SK-N-SH (cell line): Measurements from ENCODE around the gene DPRX. TPM values are rescaled to one million over a fixed set of nuclear protein-coding genes. Genes with fewer than 3 reads are reported as not detected.

Experiments used
- CTCF ChIA-PET: fragments of 300-600, 350-600 bp; formaldehyde crosslinking; extraction: SDS; loops from one replicate; lab custom pipeline; 2021; lab: Yijun Ruan, JAX
- POLR2A ChIA-PET: fragments of 350-600 bp; sonication (Branson Sonifier 250); formaldehyde crosslinking; extraction: SDS; loops from one replicate; lab custom pipeline; 2020; ENCODE audit warnings: antibody characterized with exemption, inconsistent platforms; lab: Yijun Ruan, JAX
- DNase-seq: peaks from one replicate; pipeline ENCODE4 v3.0.0; 2012
- H2AFZ ChIP-seq: fragments of 200-600 bp; sonication (generic); 2 replicates; pipeline ENCODE4 v1.8.1; 2016; ENCODE audit warnings: antibody characterized with exemption, mild to moderate bottlenecking, low read depth
- H3F3A ChIP-seq: fragments of 200-600 bp; sonication (generic); replicated peaks from 2 replicates; pipeline ENCODE3; 2016; ENCODE audit warnings: antibody characterized with exemption, mild to moderate bottlenecking; ENCODE audit not compliant: insufficient read depth
- H3K27ac ChIP-seq, 2 experiments: fragments of 200-500 bp in 1 of 2; fragments of 200-600 bp in 1 of 2; sonication (Bioruptor generic) in 1 of 2; sonication (generic), shearing (Covaris generic) in 1 of 2; 2 replicates each; pipeline versions ENCODE4 v1.5.1 to v1.6.1; 2014 to 2016; ENCODE audit warnings: low read depth in 2 of 2, inconsistent platforms in 1 of 2, low read length in 1 of 2, mild to moderate bottlenecking in 1 of 2, mixed read lengths in 1 of 2
- H3K27me3 ChIP-seq: fragments of 200-600 bp; sonication (generic), shearing (Covaris generic); 2 replicates; pipeline ENCODE4 v1.6.1; 2016; ENCODE audit warnings: mixed run types; ENCODE audit not compliant: insufficient read depth
- H3K36me3 ChIP-seq, 2 experiments: fragments of 200-500 bp in 1 of 2; fragments of 200-600 bp in 1 of 2; sonication (Bioruptor generic) in 1 of 2; sonication (generic) in 1 of 2; replicated peaks in 1 of 2; 2 replicates each; pipeline versions ENCODE3 to v1.5.1; 2014 to 2016; ENCODE audit warnings: low read length in 1 of 2, mild to moderate bottlenecking in 1 of 2; ENCODE audit not compliant: insufficient read depth in 2 of 2, control insufficient read depth in 1 of 2
- H3K4me1 ChIP-seq, 2 experiments: fragments of 200-500 bp in 1 of 2; fragments of 200-600 bp in 1 of 2; sonication (Bioruptor generic) in 1 of 2; sonication (generic), shearing (Covaris generic) in 1 of 2; 2 replicates each; pipeline versions ENCODE4 v1.5.1 to v1.6.1; 2014 to 2016; ENCODE audit warnings: low read depth in 1 of 2, low read length in 1 of 2, mixed run types in 1 of 2; ENCODE audit not compliant: insufficient read depth in 2 of 2, control insufficient read depth in 1 of 2
- H3K4me2 ChIP-seq: fragments of 200-600 bp; sonication (generic), shearing (Covaris generic); 2 replicates; pipeline ENCODE4 v1.6.1; 2017; ENCODE audit warnings: mixed run types
- H3K4me3 ChIP-seq, 2 experiments: fragments of 200-500 bp in 1 of 2; fragments of 200-600 bp in 1 of 2; sonication (Bioruptor generic) in 1 of 2; sonication (generic), shearing (Covaris generic) in 1 of 2; 2 replicates each; pipeline versions ENCODE4 v1.5.1 to v1.8.1; 2014 to 2016; ENCODE audit warnings: low read depth in 2 of 2, inconsistent platforms in 1 of 2, low read length in 1 of 2, mild to moderate bottlenecking in 1 of 2, mixed read lengths in 1 of 2, moderate library complexity in 1 of 2
- H3K79me2 ChIP-seq: fragments of 200-600 bp; sonication (generic); 2 replicates; pipeline ENCODE4 v1.8.1; 2017; ENCODE audit warnings: mild to moderate bottlenecking; ENCODE audit not compliant: insufficient read depth
- H3K9ac ChIP-seq: fragments of 200-600 bp; sonication (generic); 2 replicates; pipeline ENCODE4 v1.6.1; 2017; ENCODE audit warnings: mixed run types
- H3K9me2 ChIP-seq: fragments of 200-600 bp; sonication (generic); 2 replicates; pipeline ENCODE4 v1.6.1; 2017; ENCODE audit warnings: mixed run types
- H3K9me3 ChIP-seq: fragments of 200-600 bp; sonication (generic); 2 replicates; pipeline ENCODE4 v1.6.1; 2017; ENCODE audit warnings: mixed run types, mild to moderate bottlenecking, moderate library complexity
- H4K20me1 ChIP-seq: fragments of 200-600 bp; sonication (generic); 2 replicates; pipeline ENCODE4 v1.6.1; 2017; ENCODE audit warnings: mild to moderate bottlenecking, mixed run types; ENCODE audit not compliant: insufficient read depth
- CHD2 ChIP-seq: fragments of 150-350 bp; IDR thresholded peaks from 2 replicates; pipeline ENCODE4 v1.6.1; 2018; ENCODE audit warnings: low read length; ENCODE audit not compliant: partially characterized antibody
- ELF1 ChIP-seq: IDR thresholded peaks from 2 replicates; pipeline ENCODE4 v1.4.0; 2012
- FOXJ3 ChIP-seq: sonication (generic); formaldehyde crosslinking; IDR thresholded peaks from 2 replicates; pipeline ENCODE4 v1.5.1; 2020; ENCODE audit warnings: mild to moderate bottlenecking, missing genetic modification reagents
- FOXM1 ChIP-seq: IDR thresholded peaks from 2 replicates; pipeline ENCODE4 v1.4.0; 2012; ENCODE audit warnings: low read depth, mild to moderate bottlenecking
- GABPA ChIP-seq: IDR thresholded peaks from 2 replicates; pipeline ENCODE4 v1.4.0; 2012; ENCODE audit warnings: low read depth, mild to moderate bottlenecking
- JUND ChIP-seq: IDR thresholded peaks from 2 replicates; pipeline ENCODE4 v1.4.0; 2012
- MEF2A ChIP-seq: IDR thresholded peaks from 2 replicates; pipeline ENCODE4 v1.4.0; 2012; ENCODE audit warnings: low read depth, borderline replicate concordance
- MXI1 ChIP-seq: IDR thresholded peaks from 2 replicates; pipeline ENCODE4 v1.6.1; 2012; ENCODE audit warnings: mild to moderate bottlenecking, low read depth, low read length, improper control_type of control experiment
- RAD21 ChIP-seq: IDR thresholded peaks from 2 replicates; pipeline ENCODE4 v1.6.1; 2012; ENCODE audit warnings: mild to moderate bottlenecking, low read length
- RCOR1 ChIP-seq: fragments of 150-350 bp; IDR thresholded peaks from 2 replicates; pipeline ENCODE4 v1.6.1; 2017; ENCODE audit warnings: antibody characterized with exemption, low read length
- RFX5 ChIP-seq: IDR thresholded peaks from 2 replicates; pipeline ENCODE4 v1.6.1; 2012; ENCODE audit warnings: mild to moderate bottlenecking, improper control_type of control experiment, low read length
- RXRA ChIP-seq: IDR thresholded peaks from 2 replicates; pipeline ENCODE4 v1.4.0; 2012; ENCODE audit warnings: low read depth, mild to moderate bottlenecking, borderline replicate concordance
- SMC3 ChIP-seq: IDR thresholded peaks from 2 replicates; pipeline ENCODE4 v1.6.1; 2012; ENCODE audit warnings: low read depth, low read length, improper control_type of control experiment
- TAF1 ChIP-seq: IDR thresholded peaks from 2 replicates; pipeline ENCODE4 v1.6.1; 2012; ENCODE audit warnings: low read depth, mild to moderate bottlenecking, low read length, moderate library complexity, borderline replicate concordance
- TCF12 ChIP-seq: IDR thresholded peaks from 2 replicates; pipeline ENCODE4 v1.4.0; 2012
- WGBS: methylation state at CpG from one replicate; pipeline ENCODE4 v1.1.6; 2017; ENCODE audit warnings: low lambda C conversion rate; 5-methylcytosine and 5-hydroxymethylcytosine counted together
- polyA plus RNA-seq, 3 experiments: library from polyadenylated mRNA; depleted of rRNA; stranded (reverse); fragments of >200 nt; gene quantifications; 2 replicates each; pipeline ENCODE4 v1.2.3, GENCODE V29; 2012
- TF ChIP-seq, protein P1 (sequence below): fragments of 150-350 bp; IDR thresholded peaks from 2 replicates; pipeline ENCODE4 v1.6.1; 2016; ENCODE audit warnings: mild to moderate bottlenecking, low read depth, low read length
- TF ChIP-seq, protein P2 (sequence below): fragments of 200-600 bp; sonication (generic); IDR thresholded peaks from 2 replicates; pipeline ENCODE4 v1.6.1; 2017; ENCODE audit warnings: antibody characterized with exemption, mild to moderate bottlenecking, moderate library complexity
- TF ChIP-seq, protein P3 (sequence below): IDR thresholded peaks from 2 replicates; pipeline ENCODE4 v1.4.0; 2012; ENCODE audit warnings: low read depth, borderline replicate concordance
- TF ChIP-seq, protein P4 (sequence below): IDR thresholded peaks from 2 replicates; pipeline ENCODE4 v1.6.1; 2012; ENCODE audit warnings: mild to moderate bottlenecking, low read depth, low read length, moderate library complexity
- TF ChIP-seq, protein P5 (sequence below): IDR thresholded peaks from 2 replicates; pipeline ENCODE4 v1.4.0; 2012; ENCODE audit warnings: low read depth

The DPRX gene
- polyA plus RNA-seq, 1 of the 3 experiments (the other 2 are of a cell fraction) = not detected

DNA sequence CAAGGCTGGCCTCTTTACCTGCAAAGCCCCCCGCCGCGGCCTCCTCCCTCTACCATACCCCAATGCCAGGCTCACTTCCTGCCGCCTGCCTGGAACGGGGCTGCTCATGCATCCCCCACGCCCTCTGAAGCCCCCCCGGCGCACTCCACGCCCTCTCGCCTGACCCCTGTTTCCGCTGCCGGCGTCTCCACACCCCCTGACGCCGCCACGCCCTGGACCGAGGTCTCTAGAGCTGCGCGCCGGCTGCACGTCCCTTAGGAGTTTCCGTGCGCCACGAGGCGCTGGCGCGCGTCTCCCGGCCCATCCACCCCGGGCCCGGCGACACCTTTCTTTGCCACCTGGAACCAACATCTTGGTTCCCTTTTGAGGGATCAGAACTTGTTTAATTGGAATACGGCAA lies 16.0 kb downstream of the DPRX start:
- POLR2A ChIA-PET = no interaction called here
- no peaks in the 10 kb centered on the region for H3K9me2 ChIP-seq
- 86% methylated on average over 33 of the region's 33 CpGs for WGBS
- no peak overlapping the region for H3K4me3 ChIP-seq
- no peaks in the 10 kb centered on the region for H3K79me2 ChIP-seq
- CTCF ChIA-PET = no interaction called here
- no peaks in the 10 kb centered on the region for H3K4me1 ChIP-seq
- no peaks in the 10 kb centered on the region for H3F3A ChIP-seq
- no peaks in the 10 kb centered on the region for H4K20me1 ChIP-seq
- H3K27ac ChIP-seq = no peak overlapping the region
- no peak overlapping the region for H3K4me2 ChIP-seq
- peaks cover 10% of the 10 kb centered on the region; the same call in 1 of the 2 replicates for H3K27me3 ChIP-seq
- TF ChIP-seq MXI1 (no peak), MEF2A (no peak), JUND (no peak), RXRA (no peak), CHD2 (no peak), SMC3 (no peak), TAF1 (no peak), GABPA (no peak), RFX5 (no peak), FOXJ3 (CRISPR knock-in tag) (no peak), RAD21 (no peak), RCOR1 (no peak), TCF12 (no peak), ELF1 (no peak), FOXM1 (no peak)
- TF ChIP-seq, protein P1, sequence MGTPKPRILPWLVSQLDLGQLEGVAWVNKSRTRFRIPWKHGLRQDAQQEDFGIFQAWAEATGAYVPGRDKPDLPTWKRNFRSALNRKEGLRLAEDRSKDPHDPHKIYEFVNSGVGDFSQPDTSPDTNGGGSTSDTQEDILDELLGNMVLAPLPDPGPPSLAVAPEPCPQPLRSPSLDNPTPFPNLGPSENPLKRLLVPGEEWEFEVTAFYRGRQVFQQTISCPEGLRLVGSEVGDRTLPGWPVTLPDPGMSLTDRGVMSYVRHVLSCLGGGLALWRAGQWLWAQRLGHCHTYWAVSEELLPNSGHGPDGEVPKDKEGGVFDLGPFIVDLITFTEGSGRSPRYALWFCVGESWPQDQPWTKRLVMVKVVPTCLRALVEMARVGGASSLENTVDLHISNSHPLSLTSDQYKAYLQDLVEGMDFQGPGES = no peak
- TF ChIP-seq, protein P2, sequence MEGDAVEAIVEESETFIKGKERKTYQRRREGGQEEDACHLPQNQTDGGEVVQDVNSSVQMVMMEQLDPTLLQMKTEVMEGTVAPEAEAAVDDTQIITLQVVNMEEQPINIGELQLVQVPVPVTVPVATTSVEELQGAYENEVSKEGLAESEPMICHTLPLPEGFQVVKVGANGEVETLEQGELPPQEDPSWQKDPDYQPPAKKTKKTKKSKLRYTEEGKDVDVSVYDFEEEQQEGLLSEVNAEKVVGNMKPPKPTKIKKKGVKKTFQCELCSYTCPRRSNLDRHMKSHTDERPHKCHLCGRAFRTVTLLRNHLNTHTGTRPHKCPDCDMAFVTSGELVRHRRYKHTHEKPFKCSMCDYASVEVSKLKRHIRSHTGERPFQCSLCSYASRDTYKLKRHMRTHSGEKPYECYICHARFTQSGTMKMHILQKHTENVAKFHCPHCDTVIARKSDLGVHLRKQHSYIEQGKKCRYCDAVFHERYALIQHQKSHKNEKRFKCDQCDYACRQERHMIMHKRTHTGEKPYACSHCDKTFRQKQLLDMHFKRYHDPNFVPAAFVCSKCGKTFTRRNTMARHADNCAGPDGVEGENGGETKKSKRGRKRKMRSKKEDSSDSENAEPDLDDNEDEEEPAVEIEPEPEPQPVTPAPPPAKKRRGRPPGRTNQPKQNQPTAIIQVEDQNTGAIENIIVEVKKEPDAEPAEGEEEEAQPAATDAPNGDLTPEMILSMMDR = no peak
- TF ChIP-seq, protein P3, sequence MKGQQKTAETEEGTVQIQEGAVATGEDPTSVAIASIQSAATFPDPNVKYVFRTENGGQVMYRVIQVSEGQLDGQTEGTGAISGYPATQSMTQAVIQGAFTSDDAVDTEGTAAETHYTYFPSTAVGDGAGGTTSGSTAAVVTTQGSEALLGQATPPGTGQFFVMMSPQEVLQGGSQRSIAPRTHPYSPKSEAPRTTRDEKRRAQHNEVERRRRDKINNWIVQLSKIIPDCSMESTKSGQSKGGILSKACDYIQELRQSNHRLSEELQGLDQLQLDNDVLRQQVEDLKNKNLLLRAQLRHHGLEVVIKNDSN = no peak
- TF ChIP-seq, protein P4, sequence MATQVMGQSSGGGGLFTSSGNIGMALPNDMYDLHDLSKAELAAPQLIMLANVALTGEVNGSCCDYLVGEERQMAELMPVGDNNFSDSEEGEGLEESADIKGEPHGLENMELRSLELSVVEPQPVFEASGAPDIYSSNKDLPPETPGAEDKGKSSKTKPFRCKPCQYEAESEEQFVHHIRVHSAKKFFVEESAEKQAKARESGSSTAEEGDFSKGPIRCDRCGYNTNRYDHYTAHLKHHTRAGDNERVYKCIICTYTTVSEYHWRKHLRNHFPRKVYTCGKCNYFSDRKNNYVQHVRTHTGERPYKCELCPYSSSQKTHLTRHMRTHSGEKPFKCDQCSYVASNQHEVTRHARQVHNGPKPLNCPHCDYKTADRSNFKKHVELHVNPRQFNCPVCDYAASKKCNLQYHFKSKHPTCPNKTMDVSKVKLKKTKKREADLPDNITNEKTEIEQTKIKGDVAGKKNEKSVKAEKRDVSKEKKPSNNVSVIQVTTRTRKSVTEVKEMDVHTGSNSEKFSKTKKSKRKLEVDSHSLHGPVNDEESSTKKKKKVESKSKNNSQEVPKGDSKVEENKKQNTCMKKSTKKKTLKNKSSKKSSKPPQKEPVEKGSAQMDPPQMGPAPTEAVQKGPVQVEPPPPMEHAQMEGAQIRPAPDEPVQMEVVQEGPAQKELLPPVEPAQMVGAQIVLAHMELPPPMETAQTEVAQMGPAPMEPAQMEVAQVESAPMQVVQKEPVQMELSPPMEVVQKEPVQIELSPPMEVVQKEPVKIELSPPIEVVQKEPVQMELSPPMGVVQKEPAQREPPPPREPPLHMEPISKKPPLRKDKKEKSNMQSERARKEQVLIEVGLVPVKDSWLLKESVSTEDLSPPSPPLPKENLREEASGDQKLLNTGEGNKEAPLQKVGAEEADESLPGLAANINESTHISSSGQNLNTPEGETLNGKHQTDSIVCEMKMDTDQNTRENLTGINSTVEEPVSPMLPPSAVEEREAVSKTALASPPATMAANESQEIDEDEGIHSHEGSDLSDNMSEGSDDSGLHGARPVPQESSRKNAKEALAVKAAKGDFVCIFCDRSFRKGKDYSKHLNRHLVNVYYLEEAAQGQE = no peak
- TF ChIP-seq, protein P5, sequence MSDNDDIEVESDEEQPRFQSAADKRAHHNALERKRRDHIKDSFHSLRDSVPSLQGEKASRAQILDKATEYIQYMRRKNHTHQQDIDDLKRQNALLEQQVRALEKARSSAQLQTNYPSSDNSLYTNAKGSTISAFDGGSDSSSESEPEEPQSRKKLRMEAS = no peak
- no peak for DNase-seq
- no peaks in the 10 kb centered on the region for H3K36me3 ChIP-seq
- no peak overlapping the region for H2AFZ ChIP-seq
- no peaks in the 10 kb centered on the region for H3K9me3 ChIP-seq
- no peak overlapping the region for H3K9ac ChIP-seq
